Right cardiac atrium (tissue), 5 donors: ENCODE results near the gene PI4KA. TPM values are rescaled to one million over a fixed set of nuclear protein-coding genes. Genes with fewer than 3 reads are reported as not detected.
A peak's percentile ranks its signal among the peaks of the same experiment; 100 is the strongest.
"Not testable (repeated sequence)": the region's sequence is repeated elsewhere in the genome, so short reads cannot be mapped to it uniquely, and the experiment has no call there.

Experiments
- ATAC-seq, 2 donors: fragments of 200-7000 bp; cut with Tn5 transposase; one replicate each; pipeline versions ENCODE4 v1.8.0 to v1.9.1; 2020; ENCODE audit warnings: moderate library complexity in 2 of 2, mild to moderate bottlenecking in 1 of 2
- DNase-seq, 3 donors: peaks; one replicate each; pipeline ENCODE4 v3.0.0-alpha.2; 2020
- H3K27ac ChIP-seq: one replicate; pipeline ENCODE4 v1.5.1; 2013; ENCODE audit warnings: mild to moderate bottlenecking, low read length, control low read depth, moderate library complexity
- H3K27me3 ChIP-seq: one replicate; pipeline ENCODE4 v1.6.1; 2013; ENCODE audit not compliant: control insufficient read depth, insufficient read depth
- H3K4me1 ChIP-seq: one replicate; pipeline ENCODE4 v1.6.1; 2013; ENCODE audit warnings: low read length; ENCODE audit not compliant: control insufficient read depth, insufficient read depth
- H3K4me3 ChIP-seq: one replicate; pipeline ENCODE4 v1.5.1; 2013; ENCODE audit warnings: low read length, control low read depth
- H3K9me3 ChIP-seq: one replicate; pipeline ENCODE4 v1.6.1; 2013; ENCODE audit warnings: low read length; ENCODE audit not compliant: control insufficient read depth
- WGBS: extraction: QIAGEN DNeasy Blood & Tissue Kit; methylation state at CpG from one replicate; pipeline ENCODE4 v1.1.7; 2013; 5-methylcytosine and 5-hydroxymethylcytosine counted together
- intact Hi-C, 4 donors: fragments of 100-400 bp; cut with DNase I; formaldehyde crosslinking; loops; one replicate each; pipeline versions ENCODE4 v1.11.0 to v1.14.0; 2022 to 2023
- polyA plus RNA-seq: library from polyadenylated mRNA; stranded (reverse); fragments of 200-250 nt; gene quantifications from one replicate; pipeline ENCODE4 v1.2.3, GENCODE V29; 2013
- total RNA-seq, 4 donors: library from RNA; stranded (reverse); fragmentation: NEBNext Ultra II Directional; extraction: Animal tissue kit (Norgen Biotek cat#: 25700); gene quantifications; one replicate each; pipeline ENCODE4 v1.2.1, GENCODE V29; 2021
- donor health status: healthy with polysubstance abuse.
- donor health status: DM: no; HTN: yes; CAD: no.
- donor health status: DM: no; HTN: no; CAD: no.
- donor health status: DM: no; HTN: yes; CAD: no; lungs with severe emphysema.
- donor health status: DM: yes; HTN: yes; CAD: no.

The PI4KA gene
- total and polyA plus RNA-seq, 5 donors = 31.3 to 61.9 (median 52.5) TPM

DNA sequence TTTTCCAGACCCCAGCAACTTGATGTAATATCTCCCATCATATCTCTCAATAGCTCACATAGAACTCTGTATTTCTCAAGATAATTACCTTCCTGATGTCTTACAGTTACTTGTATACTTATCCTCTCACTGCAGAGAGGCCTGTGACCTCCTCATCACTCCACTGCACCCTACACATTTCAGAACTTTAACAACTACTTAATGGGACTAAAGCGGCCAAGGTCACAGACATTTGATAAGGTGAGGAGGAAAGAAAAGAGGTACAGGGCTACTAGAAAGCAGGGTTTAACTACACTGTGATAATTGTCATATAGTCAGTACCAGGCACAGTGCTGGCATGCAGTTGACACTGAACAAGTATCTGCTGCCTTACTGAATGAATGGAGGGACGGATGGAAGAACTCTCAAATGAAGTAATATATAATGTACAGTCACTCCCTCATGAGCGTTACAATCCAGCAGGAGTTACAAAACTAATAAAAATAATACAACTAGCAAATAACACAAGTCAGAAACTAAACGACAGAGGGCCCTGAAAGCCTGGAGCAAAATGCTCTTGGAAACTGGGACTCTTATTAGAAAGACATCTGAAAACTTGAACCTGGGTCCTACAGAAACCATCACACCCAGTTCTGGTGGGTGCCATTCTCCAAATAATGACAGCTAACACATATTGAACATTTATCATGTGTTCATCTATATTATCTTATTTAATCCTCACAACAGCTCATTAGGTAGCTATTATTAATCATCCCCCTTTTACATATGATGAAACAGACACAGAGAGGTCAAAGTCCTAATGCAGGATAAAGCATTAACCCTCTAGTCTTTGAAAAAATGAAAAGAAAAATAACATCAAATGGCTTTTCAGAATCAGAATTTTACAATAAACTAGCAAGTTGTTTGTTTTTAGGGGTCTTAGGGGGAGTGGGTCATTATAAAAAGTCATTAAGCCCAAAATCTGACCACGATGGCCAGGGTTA is 14.3 kb downstream of the PI4KA start:
- DNase-seq (no peak), ATAC-seq (no peak)
- Histone ChIP-seq H3K4me1 (peaks cover 6% of the 10 kb centered on the region), H3K9me3 (no peaks in the 10 kb centered on the region), H3K27me3 (no peaks in the 10 kb centered on the region), H3K4me3 (no peak overlapping the region), H3K27ac (no peak overlapping the region)
- intact Hi-C loops = no loop called here
- 83% methylated on average over 5 of the region's 5 CpGs for WGBS

DNA sequence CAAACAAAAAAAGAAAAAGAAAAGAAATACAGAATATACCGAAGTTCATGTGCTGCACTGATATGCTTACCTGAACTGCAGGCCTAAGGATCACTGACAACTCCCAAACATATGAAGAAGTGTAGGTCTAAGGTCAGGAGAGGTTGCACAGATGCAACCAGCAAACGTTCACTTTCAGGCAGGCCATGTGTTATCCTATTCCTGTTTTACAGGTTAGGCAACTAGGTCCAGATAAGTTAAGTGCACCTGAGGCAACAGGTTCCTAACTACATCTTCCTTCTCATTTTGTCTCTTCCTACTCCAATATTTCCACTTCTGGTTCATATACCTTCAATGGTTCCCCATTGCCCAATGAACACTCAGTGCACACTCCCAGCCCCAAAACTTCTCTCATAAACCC is 15.1 kb downstream of the PI4KA start:
- DNase-seq (no peak), ATAC-seq (no peak)
- Histone ChIP-seq H3K27me3 (no peaks in the 10 kb centered on the region), H3K4me1 (peaks cover 6% of the 10 kb centered on the region), H3K4me3 (no peak overlapping the region), H3K9me3 (no peaks in the 10 kb centered on the region), H3K27ac (no peak overlapping the region)
- intact Hi-C loops = no loop called here
- WGBS = 24% methylated on average over 2 of the region's 2 CpGs

DNA sequence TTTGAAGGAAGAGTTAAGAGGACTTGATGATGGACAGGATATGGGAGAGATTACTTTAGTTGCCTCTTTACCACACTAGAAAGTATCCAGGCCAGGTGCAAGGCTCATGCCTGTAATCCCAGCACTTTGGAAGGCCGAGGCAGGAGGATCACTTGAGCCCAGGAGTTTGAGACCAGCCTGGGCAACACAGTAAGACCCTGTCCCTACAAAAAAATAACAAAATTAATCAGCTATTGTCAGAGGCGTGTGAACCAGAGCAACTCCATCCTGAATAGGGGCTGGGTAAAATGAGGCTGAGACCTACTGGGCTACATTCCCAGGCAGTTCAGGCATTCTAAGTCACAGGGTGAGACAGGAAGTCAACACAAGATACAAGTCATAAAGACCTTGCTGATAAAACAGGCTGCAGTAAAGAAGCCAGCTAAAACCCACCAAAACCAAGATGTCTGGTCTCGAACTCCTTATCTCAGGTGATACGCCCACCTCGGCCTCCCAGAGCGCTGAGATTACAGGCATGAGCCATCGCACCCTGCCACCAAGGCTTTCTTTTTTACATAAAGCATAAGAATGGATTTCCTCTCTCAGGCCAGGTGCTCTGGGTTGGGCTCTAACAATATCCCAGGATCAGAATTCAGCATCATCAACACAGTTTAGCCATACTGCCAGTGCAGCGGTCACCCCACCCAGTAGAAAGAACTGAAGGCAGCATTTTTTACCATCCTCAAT is 17.8 kb downstream of the PI4KA start:
- intact Hi-C loops = no loop called here
- 80% methylated on average over 8 of the region's 8 CpGs for WGBS
- DNase-seq (no peak), ATAC-seq (no peak)
- Histone ChIP-seq H3K9me3 (no peaks in the 10 kb centered on the region), H3K4me3 (no peak overlapping the region), H3K27ac (no peak overlapping the region), H3K27me3 (no peaks in the 10 kb centered on the region), H3K4me1 (peaks cover 6% of the 10 kb centered on the region)

DNA sequence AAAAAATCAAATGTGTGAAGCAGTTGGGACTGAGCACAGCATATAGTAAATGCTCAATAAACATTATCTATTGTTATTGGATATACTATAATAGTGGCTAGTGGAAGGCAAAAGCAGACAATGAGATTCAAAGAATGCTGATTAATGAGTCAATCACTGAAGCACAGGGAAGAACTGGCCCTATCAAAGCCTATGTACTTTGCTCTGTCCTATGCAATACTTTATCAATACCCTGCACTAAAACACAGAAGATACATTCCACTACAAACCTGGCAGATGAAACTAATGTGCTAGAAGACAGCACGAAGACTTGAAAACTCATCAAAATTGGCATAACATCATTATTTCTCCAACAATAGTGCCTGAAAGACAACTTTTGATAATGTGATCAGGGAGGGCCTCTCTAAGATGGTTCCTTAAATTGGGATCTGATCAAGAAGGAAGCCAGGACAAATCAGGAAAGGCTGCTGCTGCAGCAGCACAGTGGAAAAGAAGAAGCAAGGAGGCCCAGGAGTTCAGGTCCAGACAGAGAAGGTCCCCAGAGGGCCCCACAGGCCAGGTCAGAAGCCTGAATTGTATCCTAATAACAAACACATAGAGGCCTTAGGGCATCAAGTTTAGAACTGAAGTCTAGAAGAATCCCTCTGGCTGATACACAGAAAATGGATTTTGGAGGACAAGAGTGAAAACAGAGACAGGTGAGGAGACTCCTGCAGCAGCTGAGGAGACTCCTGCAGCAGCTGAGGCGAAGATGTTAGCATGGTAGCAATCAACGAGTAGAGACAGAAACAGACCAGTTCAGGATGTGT is 18.6 kb downstream of the PI4KA start:
- ATAC-seq (no peak), DNase-seq (no peak)
- Histone ChIP-seq H3K4me3 (no peak overlapping the region), H3K27me3 (no peaks in the 10 kb centered on the region), H3K4me1 (peaks cover 4% of the 10 kb centered on the region), H3K27ac (no peak overlapping the region), H3K9me3 (no peaks in the 10 kb centered on the region)
- intact Hi-C loops = no loop called here
- 85% methylated on average over 3 of the region's 3 CpGs for WGBS

DNA sequence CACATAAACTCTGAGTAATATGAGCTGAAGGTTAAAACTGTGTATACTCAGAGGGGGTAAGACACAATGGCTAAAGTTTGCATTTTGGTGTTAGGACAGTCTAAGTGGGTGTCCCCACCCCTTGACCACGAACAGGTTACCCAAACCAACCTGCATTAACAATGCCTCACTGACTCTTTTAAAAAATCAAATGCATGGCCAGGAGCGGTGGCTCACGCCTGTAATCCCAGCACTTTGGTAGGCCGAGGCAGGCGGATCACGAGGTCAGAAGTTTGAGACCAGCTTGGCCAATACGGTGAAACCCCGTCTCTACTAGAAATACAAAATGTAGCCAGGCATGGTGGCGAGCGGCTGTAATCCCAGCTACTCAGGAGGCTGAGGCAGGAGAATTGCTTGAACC is 19.3 kb downstream of the PI4KA start:
- intact Hi-C loops, ATAC-seq, H3K27me3 ChIP-seq, H3K9me3 ChIP-seq, H3K27ac ChIP-seq, DNase-seq, H3K4me1 ChIP-seq, H3K4me3 ChIP-seq: not testable (repeated sequence)
- 98% methylated on average over 10 of the region's 10 CpGs for WGBS

DNA sequence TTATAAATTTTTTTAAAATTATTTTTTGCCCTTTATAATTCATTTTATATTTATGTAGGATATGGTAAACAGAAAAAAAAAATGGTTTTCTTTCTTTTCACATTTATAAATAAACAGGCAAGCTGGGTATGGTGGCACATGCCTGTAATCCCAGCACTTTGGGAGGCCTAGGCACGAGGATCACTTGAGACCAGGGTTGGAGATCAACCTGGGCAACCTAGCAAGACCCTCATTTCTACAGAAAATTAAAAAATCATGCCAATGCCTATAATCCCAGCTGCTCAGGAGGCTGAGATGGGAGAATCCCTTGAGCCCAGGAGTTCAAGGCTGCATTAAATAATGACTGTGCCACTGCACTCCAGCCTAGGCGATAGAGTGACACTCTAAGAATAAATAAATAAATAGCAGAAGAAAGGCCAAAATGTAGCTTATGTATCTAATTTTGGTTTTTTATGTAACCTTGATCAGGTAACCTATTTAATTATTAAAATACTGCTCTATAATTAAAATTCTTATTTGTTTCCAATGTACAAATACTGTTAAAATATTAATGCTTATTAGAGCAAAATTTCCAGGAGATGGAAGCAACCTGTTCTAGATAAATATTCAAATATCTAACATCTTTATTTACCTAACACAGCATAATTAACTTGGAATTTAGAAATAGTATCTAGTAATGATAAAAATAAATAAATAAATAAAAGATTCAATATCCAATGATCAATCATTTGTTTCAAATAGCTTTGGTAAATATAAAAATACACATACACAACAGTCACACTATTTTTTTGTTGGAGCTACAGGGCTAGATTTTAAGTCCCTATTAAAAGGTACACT is 21.4 kb downstream of the PI4KA start:
- intact Hi-C loops = no loop called here
- Histone ChIP-seq H3K4me1 (peaks cover 4% of the 10 kb centered on the region), H3K27me3 (no peaks in the 10 kb centered on the region), H3K9me3 (no peaks in the 10 kb centered on the region), H3K4me3 (no peak overlapping the region), H3K27ac (no peak overlapping the region)
- DNase-seq (no peak), ATAC-seq (no peak)
- WGBS = 96% methylated on average over 2 of the region's 2 CpGs

DNA sequence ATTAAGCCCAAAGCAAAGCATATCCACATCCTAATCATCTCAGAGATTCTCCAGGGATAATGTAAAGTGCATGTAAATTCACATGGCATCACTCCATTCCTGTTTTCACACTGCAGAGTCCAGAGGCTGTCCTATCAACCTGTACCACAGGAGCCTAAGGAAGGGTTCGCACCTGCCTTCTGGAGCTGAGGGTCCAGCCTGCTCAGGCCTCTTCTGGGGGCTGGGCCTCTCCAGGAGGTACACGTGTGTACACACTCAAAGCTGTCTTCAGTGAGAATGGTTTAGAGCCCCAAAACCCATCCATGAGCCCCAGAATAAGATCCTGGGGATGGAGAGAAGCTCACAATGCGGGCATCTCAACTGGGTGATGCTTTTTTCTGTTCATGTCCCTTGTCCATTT is 23.9 kb downstream of the PI4KA start:
- no peak for ATAC-seq
- intact Hi-C loops = no loop called here
- no peak for DNase-seq
- Histone ChIP-seq H3K4me1 (no peaks in the 10 kb centered on the region), H3K27ac (no peak overlapping the region), H3K27me3 (no peaks in the 10 kb centered on the region), H3K4me3 (no peak overlapping the region), H3K9me3 (no peaks in the 10 kb centered on the region)
- 95% methylated on average over 3 of the region's 3 CpGs for WGBS

DNA sequence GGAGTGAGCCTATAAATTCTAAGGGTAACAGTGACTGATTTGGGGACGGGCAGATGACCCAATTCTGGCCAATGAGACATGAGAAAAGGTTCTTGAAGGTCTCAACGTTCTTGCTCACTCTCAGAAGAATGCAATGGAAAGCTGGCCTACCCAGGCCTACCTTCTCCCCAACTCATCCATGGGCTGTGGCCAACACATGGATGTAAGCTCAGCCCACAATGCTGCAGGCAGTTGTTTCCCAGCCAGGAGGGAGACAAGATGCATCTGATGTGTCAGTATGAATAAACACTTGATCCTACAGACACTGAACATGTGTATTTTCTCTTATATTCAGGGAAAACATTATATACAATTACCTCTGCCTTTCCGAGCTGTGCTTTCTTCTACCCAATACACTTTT is 24.4 kb downstream of the PI4KA start:
- ATAC-seq = no peak
- Histone ChIP-seq H3K4me3 (no peak overlapping the region), H3K4me1 (no peaks in the 10 kb centered on the region), H3K27me3 (no peaks in the 10 kb centered on the region), H3K9me3 (no peaks in the 10 kb centered on the region), H3K27ac (no peak overlapping the region)
- DNase-seq = no peak
- 92% methylated on average over 3 of the region's 3 CpGs for WGBS
- intact Hi-C loops = no loop called here

DNA sequence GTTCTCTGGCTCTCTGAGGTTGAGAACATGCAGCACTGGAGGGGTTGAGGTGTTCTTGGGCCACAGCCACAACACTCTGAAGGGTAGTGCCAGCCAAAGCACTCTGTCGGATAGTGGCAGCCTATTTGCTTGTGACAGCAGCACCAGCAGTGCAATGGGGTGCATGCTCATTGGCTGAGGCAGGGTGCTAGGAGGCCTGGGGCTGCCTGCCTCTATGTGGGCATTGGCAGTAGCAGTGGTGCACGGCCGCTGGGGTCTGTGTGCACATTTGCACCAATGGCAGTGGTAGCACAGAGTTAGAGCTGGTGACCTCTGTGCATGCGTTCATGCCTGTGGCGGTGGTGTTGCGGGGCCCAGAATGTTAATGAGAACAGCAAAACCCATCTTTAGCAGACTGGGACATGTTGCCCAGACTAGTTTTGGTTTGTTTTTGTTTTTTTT is 25.4 kb downstream of the PI4KA start:
- Histone ChIP-seq H3K4me1 (no peaks in the 10 kb centered on the region), H3K27me3 (no peaks in the 10 kb centered on the region), H3K4me3 (no peak overlapping the region), H3K9me3 (no peaks in the 10 kb centered on the region), H3K27ac (no peak overlapping the region)
- peak in 2 of 3 donors; percentile 56 to 58 for DNase-seq
- intact Hi-C loops = no loop called here
- peak in 1 of 2 donors; percentile 64 for ATAC-seq
- WGBS = 93% methylated on average over 6 of the region's 6 CpGs

DNA sequence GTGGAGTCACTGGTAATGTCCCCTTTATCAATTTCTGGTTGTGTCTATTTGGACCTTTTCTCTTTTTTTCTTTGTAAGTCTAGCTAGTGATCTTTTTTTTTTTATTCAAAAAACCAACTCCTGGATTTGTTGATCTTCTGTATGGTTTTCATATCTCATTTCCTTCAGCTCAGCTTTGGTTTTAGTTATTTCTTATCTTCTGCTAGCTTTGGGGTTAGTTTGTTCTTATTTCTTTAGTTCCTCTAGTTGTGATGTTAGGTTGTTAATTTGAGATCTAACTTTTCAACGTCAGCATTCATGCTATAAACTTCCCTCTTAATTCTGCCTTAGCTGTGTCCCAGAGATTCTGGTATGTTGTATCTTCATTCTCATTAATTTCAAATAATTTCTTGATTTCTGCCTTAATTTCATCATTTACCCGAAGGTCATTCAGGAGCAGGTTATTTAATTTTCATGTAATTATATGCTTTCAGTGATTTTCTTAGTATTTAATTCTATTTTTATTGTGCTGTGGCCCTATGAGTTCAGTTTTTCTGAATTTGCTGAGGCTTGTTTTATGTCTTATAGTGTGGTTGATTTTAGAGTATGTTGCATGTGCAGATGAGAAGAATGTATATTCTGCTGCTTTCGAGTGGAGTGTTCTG is 29.0 kb downstream of the PI4KA start:
- Histone ChIP-seq H3K9me3 (no peaks in the 10 kb centered on the region), H3K27me3 (no peaks in the 10 kb centered on the region), H3K4me3 (no peak overlapping the region), H3K27ac (no peak overlapping the region), H3K4me1 (no peaks in the 10 kb centered on the region)
- WGBS = 91% methylated on average over 3 of the region's 3 CpGs
- ATAC-seq = no peak
- intact Hi-C loops = no loop called here
- no peak for DNase-seq
